HCT116 (cell line): ENCODE data around the gene FNIP2.

Experiments
- CTCF ChIP-seq, 3 experiments: fragments of 200-600 bp in 1 of 3; sonication (generic) in 1 of 3; IDR thresholded peaks in 2 of 3; conservative IDR thresholded peaks in 1 of 3; 2 replicates each; pipeline ENCODE4 v1.5.1; 2012 to 2017; ENCODE audit warnings: low read depth in 2 of 3, low read length in 2 of 3, antibody characterized with exemption in 1 of 3, borderline replicate concordance in 1 of 3, control low read depth in 1 of 3, mild to moderate bottlenecking in 1 of 3, mixed read lengths in 1 of 3, mixed run types in 1 of 3, moderate library complexity in 1 of 3; ENCODE audit not compliant: insufficient read depth in 1 of 3
- ELF1 ChIP-seq: IDR thresholded peaks from 2 replicates; pipeline ENCODE4 v1.6.1; 2012; ENCODE audit warnings: low read depth, borderline replicate concordance
- EZH2 ChIP-seq: fragments of 200-600 bp; sonication (generic); IDR thresholded peaks from 2 replicates; pipeline ENCODE4 v1.6.1; 2017; ENCODE audit warnings: antibody characterized with exemption, mixed run types
- MAX ChIP-seq: IDR thresholded peaks from 2 replicates; pipeline ENCODE4 v1.6.1; 2012
- POLR2A ChIP-seq: IDR thresholded peaks from 2 replicates; pipeline ENCODE4 v1.7.0; 2011; ENCODE audit warnings: borderline replicate concordance; ENCODE audit not compliant: insufficient read depth, insufficient read length; ENCODE audit errors: extremely low read depth
- POLR2AphosphoS5 ChIP-seq: IDR thresholded peaks from 2 replicates; pipeline ENCODE4 v1.6.1; 2011; ENCODE audit warnings: mild to moderate bottlenecking, low read depth, low read length, moderate library complexity
- RAD21 ChIP-seq: IDR thresholded peaks from 2 replicates; pipeline ENCODE4 v1.6.1; 2012; ENCODE audit warnings: low read depth, mild to moderate bottlenecking
- SRF ChIP-seq: IDR thresholded peaks from 2 replicates; pipeline ENCODE4 v1.6.1; 2012; ENCODE audit warnings: low read depth
- TCF7L2 ChIP-seq: IDR thresholded peaks from 2 replicates; pipeline ENCODE4 v1.7.0; 2011; ENCODE audit warnings: borderline replicate concordance, inconsistent platforms; ENCODE audit not compliant: insufficient read depth, insufficient read length; ENCODE audit errors: extremely low read depth

- TF ChIP-seq CTCF (IDR thresholded peaks at IDR 0.05 in 2 of 3, conservative IDR thresholded peaks at IDR 0.05 in 1 of 3; ENCODE audit: borderline replicate concordance in 1 of 3, insufficient read depth in 1 of 3, low read depth in 2 of 3, low read length in 2 of 3) (no peak), EZH2 (no peak), POLR2A (no peak), TCF7L2 (no peak), MAX (no peak), SRF (no peak), POLR2AphosphoS5 (no peak), RAD21 (no peak), ELF1 (no peak)
Measured at GRCh38 chr4:158777423-158778155, 8.8 kb downstream of the FNIP2 start.
